ENCODE measurements around the gene PHACTR1.

PHACTR1 gene

GRCh38 chr6:12955956-12956355 is 239.4 kb downstream of the PHACTR1 start:
- DNase-seq (ENCODE audit: low spot score), result no peak

- DNase-seq (ENCODE audit: low spot score), result no peak
Measured at GRCh38 chr6:12956991-12957320, 240.4 kb downstream of the PHACTR1 start.

GRCh38 chr6:12957321-12958051 is 240.9 kb downstream of the PHACTR1 start:
- DNase-seq (ENCODE audit: low spot score), result no peak

- no peak for DNase-seq (ENCODE audit: low spot score)
Measured at GRCh38 chr6:12958052-12958706, 241.6 kb downstream of the PHACTR1 start.

GRCh38 chr6:12961761-12962160 is 245.2 kb downstream of the PHACTR1 start:
- no peak for DNase-seq (ENCODE audit: low spot score)

- DNase-seq (ENCODE audit: low spot score), result no peak
Measured at GRCh38 chr6:12962529-12962928, 246.0 kb downstream of the PHACTR1 start.

- DNase-seq (ENCODE audit: low spot score), result no peak
Measured at GRCh38 chr6:12962987-12963386, 246.4 kb downstream of the PHACTR1 start.

- DNase-seq (ENCODE audit: low spot score), result no peak
Measured at GRCh38 chr6:12963567-12963966, 247.0 kb downstream of the PHACTR1 start.

GRCh38 chr6:12967686-12968085 is 251.1 kb downstream of the PHACTR1 start:
- no peak for DNase-seq (ENCODE audit: low spot score)

- no peak for DNase-seq (ENCODE audit: low spot score)
Measured at GRCh38 chr6:12968290-12968689, 251.7 kb downstream of the PHACTR1 start.

GRCh38 chr6:12968839-12969558 is 252.4 kb downstream of the PHACTR1 start:
- DNase-seq (ENCODE audit: low spot score), result no peak

GRCh38 chr6:12969966-12970365 is 253.4 kb downstream of the PHACTR1 start:
- no peak for DNase-seq (ENCODE audit: low spot score)

GRCh38 chr6:12973386-12973785 is 256.8 kb downstream of the PHACTR1 start:
- DNase-seq (ENCODE audit: low spot score), result no peak

GRCh38 chr6:12974551-12974950 is 258.0 kb downstream of the PHACTR1 start:
- DNase-seq (ENCODE audit: low spot score), result no peak

GRCh38 chr6:12976366-12976765 is 259.8 kb downstream of the PHACTR1 start:
- DNase-seq (ENCODE audit: low spot score), result no peak

- DNase-seq (ENCODE audit: low spot score), result no peak
Measured at GRCh38 chr6:12977206-12977605, 260.6 kb downstream of the PHACTR1 start.

- DNase-seq (ENCODE audit: low spot score), result no peak
Measured at GRCh38 chr6:12977806-12978205, 261.2 kb downstream of the PHACTR1 start.

- DNase-seq (ENCODE audit: low spot score), result no peak
Measured at GRCh38 chr6:12980741-12981140, 264.2 kb downstream of the PHACTR1 start.

GRCh38 chr6:12984776-12985175 is 268.2 kb downstream of the PHACTR1 start:
- DNase-seq (ENCODE audit: low spot score), result no peak

- no peak for DNase-seq (ENCODE audit: low spot score)
Measured at GRCh38 chr6:12987783-12988182, 271.2 kb downstream of the PHACTR1 start.

GRCh38 chr6:12990162-12990561 is 273.6 kb downstream of the PHACTR1 start:
- no peak for DNase-seq (ENCODE audit: low spot score)

GRCh38 chr6:12991435-12991834 is 274.9 kb downstream of the PHACTR1 start:
- DNase-seq (ENCODE audit: low spot score), result no peak

- no peak for DNase-seq (ENCODE audit: low spot score)
Measured at GRCh38 chr6:12992770-12993169, 276.2 kb downstream of the PHACTR1 start.
